ENCODE data around the gene FAM89A.
"Not testable (repeated sequence)": the region's sequence is repeated elsewhere in the genome, so short reads cannot be mapped to it uniquely, and the experiment has no call there.

FAM89A gene

GRCh38 chr1:231047529-231047928 lies 7.5 kb upstream of the FAM89A start:
- not testable (repeated sequence) for H3K4me3 ChIP-seq (ENCODE audit: low read depth in 1 of 5, low read length in 5 of 5); H3K9ac ChIP-seq (ENCODE audit: low read length in 5 of 5); H3K36me3 ChIP-seq (ENCODE audit: control insufficient read depth in 5 of 5, insufficient read depth in 5 of 5, low read length in 5 of 5); H3K27ac ChIP-seq (ENCODE audit: low read depth, low read length); H3K9me3 ChIP-seq (ENCODE audit: control insufficient read depth in 5 of 5, low read length in 5 of 5); H3K27me3 ChIP-seq (ENCODE audit: control insufficient read depth in 5 of 5, insufficient read depth in 4 of 5, low read length in 5 of 5); H3K4me1 ChIP-seq (ENCODE audit: control insufficient read depth in 5 of 5, insufficient read depth in 5 of 5, low read length in 5 of 5)

DNA sequence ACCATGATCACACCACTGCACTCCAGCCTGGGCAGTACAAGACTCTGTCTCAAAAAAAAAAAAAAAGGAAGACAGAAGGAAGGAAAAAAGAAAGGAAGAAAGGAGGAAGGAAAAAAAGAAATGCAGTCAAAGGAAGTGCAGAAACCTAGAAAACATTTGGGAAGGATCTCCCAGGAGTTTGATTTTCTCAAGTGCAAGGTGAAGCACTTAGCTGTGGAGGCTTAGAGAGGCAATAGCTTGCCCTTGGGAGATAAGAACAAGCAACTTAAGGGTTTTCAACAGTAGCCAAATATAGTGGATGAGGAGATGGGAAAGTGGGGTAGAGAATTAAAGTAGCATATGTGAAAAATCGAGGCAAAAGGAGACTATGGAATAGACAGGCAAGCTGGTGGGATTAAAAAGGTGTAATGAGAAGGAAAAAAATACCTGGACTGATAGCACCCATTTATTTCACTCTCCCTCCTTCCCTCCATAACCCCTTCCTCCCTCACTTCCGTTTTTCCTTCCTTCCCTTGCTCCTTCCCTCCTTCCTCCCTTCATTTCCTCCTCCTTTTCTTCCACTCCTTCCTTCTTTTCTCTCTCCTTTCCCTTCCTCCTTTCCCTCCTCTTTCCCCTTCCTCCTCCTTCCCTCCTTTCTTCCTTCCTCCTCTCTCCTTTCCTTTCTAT lies 6.8 kb upstream of the FAM89A start:
- Histone ChIP-seq H3K9ac (ENCODE audit: low read length in 5 of 5) (no peak overlapping the region), H3K9me3 (ENCODE audit: control insufficient read depth in 5 of 5, low read length in 5 of 5) (peaks cover 2 to 8% (median 4%) of the 10 kb centered on the region in 5 donors), H3K27me3 (ENCODE audit: control insufficient read depth in 5 of 5, insufficient read depth in 4 of 5, low read length in 5 of 5) (no peaks in the 10 kb centered on the region), H3K4me1 (ENCODE audit: control insufficient read depth in 5 of 5, insufficient read depth in 5 of 5, low read length in 5 of 5) (no peaks in the 10 kb centered on the region), H3K36me3 (ENCODE audit: control insufficient read depth in 5 of 5, insufficient read depth in 5 of 5, low read length in 5 of 5) (no peaks in the 10 kb centered on the region), H3K27ac (ENCODE audit: low read depth, low read length) (no peak overlapping the region), H3K4me3 (ENCODE audit: low read depth in 1 of 5, low read length in 5 of 5) (no peak overlapping the region)

DNA sequence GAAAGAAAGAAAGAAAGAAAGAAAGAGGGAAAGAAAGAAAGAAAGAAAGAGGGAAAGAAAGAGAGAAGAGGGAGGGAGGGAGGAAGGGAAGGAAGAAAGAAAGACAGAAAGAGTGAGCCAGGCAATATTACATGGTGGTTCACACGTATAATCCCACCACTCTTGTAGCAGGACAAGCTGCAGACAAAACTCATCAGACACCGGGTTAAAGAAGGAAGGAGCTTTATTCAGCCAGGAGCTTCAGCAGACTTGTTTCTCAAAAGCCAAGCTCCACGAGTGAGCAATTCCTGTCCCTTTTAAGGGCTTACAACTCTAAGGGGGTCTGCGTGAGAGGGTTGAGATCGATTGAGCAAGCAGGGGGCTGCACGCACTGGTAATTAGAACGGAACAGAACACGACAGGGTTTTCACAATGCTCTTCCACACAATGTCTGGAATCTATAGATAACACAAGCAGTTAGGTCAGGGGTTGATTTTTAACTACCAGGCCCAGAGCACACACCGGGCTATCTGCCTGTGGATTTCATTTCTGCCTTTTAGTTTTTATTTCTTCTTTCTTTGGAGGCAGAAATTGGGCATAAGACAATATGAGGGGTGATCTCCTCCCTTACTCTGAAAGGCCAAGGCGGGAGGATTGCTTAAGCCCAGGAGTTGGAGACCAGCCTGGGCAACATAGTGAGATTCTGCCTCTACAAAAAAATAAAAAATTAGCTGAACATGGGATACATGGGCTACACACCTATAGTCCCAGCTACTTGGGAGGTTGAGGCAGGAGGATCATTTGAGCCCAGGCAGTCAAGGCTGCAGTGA lies 6.1 kb upstream of the FAM89A start:
- H3K4me3 ChIP-seq (ENCODE audit: low read depth in 1 of 5, low read length in 5 of 5); H3K36me3 ChIP-seq (ENCODE audit: control insufficient read depth in 5 of 5, insufficient read depth in 5 of 5, low read length in 5 of 5); H3K4me1 ChIP-seq (ENCODE audit: control insufficient read depth in 5 of 5, insufficient read depth in 5 of 5, low read length in 5 of 5); H3K27me3 ChIP-seq (ENCODE audit: control insufficient read depth in 5 of 5, insufficient read depth in 4 of 5, low read length in 5 of 5); H3K9me3 ChIP-seq (ENCODE audit: control insufficient read depth in 5 of 5, low read length in 5 of 5); H3K9ac ChIP-seq (ENCODE audit: low read length in 5 of 5); H3K27ac ChIP-seq (ENCODE audit: low read depth, low read length): not testable (repeated sequence)

- no peak overlapping the region for H3K27ac ChIP-seq (ENCODE audit: low read depth, low read length)
- H3K27me3 ChIP-seq (ENCODE audit: control insufficient read depth in 5 of 5, insufficient read depth in 4 of 5, low read length in 5 of 5) = no peaks in the 10 kb centered on the region
- no peak overlapping the region for H3K9ac ChIP-seq (ENCODE audit: low read length in 5 of 5)
- H3K4me3 ChIP-seq (ENCODE audit: low read depth in 1 of 5, low read length in 5 of 5) = no peak overlapping the region
- H3K4me1 ChIP-seq (ENCODE audit: control insufficient read depth in 5 of 5, insufficient read depth in 5 of 5, low read length in 5 of 5) = peaks cover 0 to 12% (median 6%) of the 10 kb centered on the region in 5 donors
- peaks cover 2 to 8% (median 4%) of the 10 kb centered on the region in 5 donors for H3K9me3 ChIP-seq (ENCODE audit: control insufficient read depth in 5 of 5, low read length in 5 of 5)
- no peaks in the 10 kb centered on the region for H3K36me3 ChIP-seq (ENCODE audit: control insufficient read depth in 5 of 5, insufficient read depth in 5 of 5, low read length in 5 of 5)
Measured at GRCh38 chr1:231045286-231045685, 5.2 kb upstream of the FAM89A start.

- Histone ChIP-seq H3K9ac (ENCODE audit: low read length in 5 of 5) (no peak overlapping the region), H3K4me1 (ENCODE audit: control insufficient read depth in 5 of 5, insufficient read depth in 5 of 5, low read length in 5 of 5) (peaks cover 0 to 13% (median 6%) of the 10 kb centered on the region in 5 donors), H3K4me3 (ENCODE audit: low read depth in 1 of 5, low read length in 5 of 5) (no peak overlapping the region), H3K27ac (ENCODE audit: low read depth, low read length) (no peak overlapping the region), H3K27me3 (ENCODE audit: control insufficient read depth in 5 of 5, insufficient read depth in 4 of 5, low read length in 5 of 5) (no peaks in the 10 kb centered on the region), H3K9me3 (ENCODE audit: control insufficient read depth in 5 of 5, low read length in 5 of 5) (peaks cover 2 to 8% (median 4%) of the 10 kb centered on the region in 5 donors), H3K36me3 (ENCODE audit: control insufficient read depth in 5 of 5, insufficient read depth in 5 of 5, low read length in 5 of 5) (no peaks in the 10 kb centered on the region)
Measured at GRCh38 chr1:231044588-231044987, 4.5 kb upstream of the FAM89A start.

GRCh38 chr1:231041719-231042261 lies 1.7 kb upstream of the FAM89A start:
- H3K27me3 ChIP-seq (ENCODE audit: control insufficient read depth in 5 of 5, insufficient read depth in 4 of 5, low read length in 5 of 5) = no peaks in the 10 kb centered on the region
- peaks cover 2 to 8% (median 4%) of the 10 kb centered on the region in 5 donors for H3K9me3 ChIP-seq (ENCODE audit: control insufficient read depth in 5 of 5, low read length in 5 of 5)
- H3K36me3 ChIP-seq (ENCODE audit: control insufficient read depth in 5 of 5, insufficient read depth in 5 of 5, low read length in 5 of 5) = no peaks in the 10 kb centered on the region
- H3K4me3 ChIP-seq (ENCODE audit: low read depth in 1 of 5, low read length in 5 of 5) = no peak overlapping the region
- H3K27ac ChIP-seq (ENCODE audit: low read depth, low read length) = no peak overlapping the region
- no peak overlapping the region for H3K9ac ChIP-seq (ENCODE audit: low read length in 5 of 5)
- peaks cover 5 to 38% (median 32%) of the 10 kb centered on the region in 5 donors for H3K4me1 ChIP-seq (ENCODE audit: control insufficient read depth in 5 of 5, insufficient read depth in 5 of 5, low read length in 5 of 5)

DNA sequence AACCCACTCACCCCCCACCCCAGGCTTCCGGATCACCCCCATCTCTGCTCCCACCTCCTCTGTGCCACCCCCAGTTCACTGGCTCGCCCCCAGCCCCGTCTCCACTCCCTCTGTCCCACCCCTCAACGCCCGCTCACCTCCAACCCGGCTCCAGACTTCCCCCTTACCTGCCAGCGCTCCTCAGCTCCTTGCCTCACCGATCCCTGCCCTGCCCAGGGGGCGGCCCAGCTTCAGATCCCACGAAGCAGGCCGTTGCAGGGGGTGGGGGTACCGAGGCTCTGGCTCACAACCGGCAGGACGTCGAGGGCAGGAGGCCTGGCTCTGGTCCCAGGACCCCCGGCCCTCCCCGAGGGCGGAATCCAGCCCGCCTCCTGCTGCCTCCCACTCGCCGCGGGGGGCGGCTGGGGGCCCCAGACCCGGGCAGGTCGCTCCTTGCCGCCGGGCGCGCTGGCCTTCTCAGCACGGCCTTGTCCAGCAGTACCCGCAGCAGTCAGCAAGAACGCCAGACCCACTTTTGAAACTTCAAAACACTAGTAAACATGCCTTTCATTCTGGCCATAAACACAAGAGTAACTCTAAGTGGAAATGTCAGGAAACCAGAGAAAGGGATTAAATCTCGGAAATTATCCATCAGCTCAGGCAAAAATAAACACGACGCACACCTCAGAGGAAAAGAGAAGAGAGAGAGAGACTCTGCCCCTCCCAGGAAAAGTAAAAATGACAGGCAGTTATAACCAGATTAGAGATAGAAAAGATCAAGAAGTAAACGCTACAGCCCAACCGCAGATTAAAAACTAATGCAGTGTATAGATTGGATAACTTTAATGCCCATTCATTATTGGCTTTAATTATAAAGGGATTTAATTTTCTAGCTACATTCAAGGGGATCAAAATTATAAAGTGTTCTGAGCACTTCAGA lies 1.0 kb upstream of the FAM89A start:
- H3K9ac ChIP-seq (ENCODE audit: low read length in 5 of 5) = peak overlapping the region in 4 of 5 donors; percentile 66 to 77 (median 70)
- H3K27ac ChIP-seq (ENCODE audit: low read depth, low read length) = peak overlapping the region; percentile 57
- H3K27me3 ChIP-seq (ENCODE audit: control insufficient read depth in 5 of 5, insufficient read depth in 4 of 5, low read length in 5 of 5) = no peaks in the 10 kb centered on the region
- no peaks in the 10 kb centered on the region for H3K36me3 ChIP-seq (ENCODE audit: control insufficient read depth in 5 of 5, insufficient read depth in 5 of 5, low read length in 5 of 5)
- peaks cover 2 to 8% (median 4%) of the 10 kb centered on the region in 5 donors for H3K9me3 ChIP-seq (ENCODE audit: control insufficient read depth in 5 of 5, low read length in 5 of 5)
- H3K4me1 ChIP-seq (ENCODE audit: control insufficient read depth in 5 of 5, insufficient read depth in 5 of 5, low read length in 5 of 5) = peaks cover 9 to 45% (median 39%) of the 10 kb centered on the region in 5 donors
- peak overlapping the region in 4 of 5 donors; percentile 64 to 73 (median 70) for H3K4me3 ChIP-seq (ENCODE audit: low read depth in 1 of 5, low read length in 5 of 5)

DNA sequence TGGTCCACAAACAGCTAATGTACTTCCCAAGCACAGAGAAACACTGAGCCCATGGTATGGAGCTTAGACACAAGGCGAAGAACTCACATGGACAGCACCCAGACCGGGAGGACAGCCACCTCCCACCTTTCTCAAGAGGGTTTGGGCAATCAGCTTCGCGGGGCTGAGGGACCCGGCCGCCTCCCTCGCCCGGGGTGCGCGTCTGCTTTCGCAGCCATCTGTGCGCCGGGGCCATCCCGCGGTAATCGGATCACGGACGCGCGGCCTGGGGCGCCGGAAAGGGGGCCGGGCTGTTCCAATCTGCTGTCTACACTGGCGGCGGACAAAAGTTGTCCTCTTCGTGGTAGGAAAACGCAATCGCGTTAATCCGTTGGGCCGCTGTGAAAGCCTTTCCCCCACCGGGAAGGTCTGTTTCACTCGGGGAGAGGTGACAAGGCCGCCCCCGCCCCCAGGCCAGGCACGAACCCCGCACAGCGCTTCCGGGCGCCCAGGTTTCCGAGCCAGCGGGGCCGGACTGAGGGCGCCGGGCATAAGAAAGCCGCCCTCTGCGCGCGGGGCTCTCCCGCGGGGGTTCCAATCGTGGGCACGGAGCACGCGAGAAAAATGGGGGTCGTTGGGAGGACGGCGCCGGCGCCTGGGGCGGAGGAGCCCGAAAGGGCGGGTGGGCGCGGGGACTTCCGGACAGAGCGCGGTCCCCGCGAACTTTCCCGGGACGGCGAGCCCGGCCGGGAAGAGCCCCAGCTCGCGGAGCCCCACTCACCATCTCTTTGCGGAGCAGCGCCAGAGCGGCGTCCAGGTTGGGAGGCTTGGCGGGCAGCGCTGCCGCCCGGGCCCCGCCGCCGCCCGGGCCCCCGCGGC lies 664 bp downstream of the FAM89A start:
- Histone ChIP-seq H3K9me3 (ENCODE audit: control insufficient read depth in 5 of 5, low read length in 5 of 5) (peaks cover 0 to under 1% (median 0%) of the 10 kb centered on the region in 5 donors), H3K4me1 (ENCODE audit: control insufficient read depth in 5 of 5, insufficient read depth in 5 of 5, low read length in 5 of 5) (peaks cover 10 to 60% (median 45%) of the 10 kb centered on the region in 5 donors), H3K9ac (ENCODE audit: low read length in 5 of 5) (peak overlapping the region; percentile 82 to 93 (median 87)), H3K27ac (ENCODE audit: low read depth, low read length) (peak overlapping the region; percentile 89), H3K27me3 (ENCODE audit: control insufficient read depth in 5 of 5, insufficient read depth in 4 of 5, low read length in 5 of 5) (no peaks in the 10 kb centered on the region), H3K36me3 (ENCODE audit: control insufficient read depth in 5 of 5, insufficient read depth in 5 of 5, low read length in 5 of 5) (no peaks in the 10 kb centered on the region), H3K4me3 (ENCODE audit: low read depth in 1 of 5, low read length in 5 of 5) (peak overlapping the region; percentile 69 to 83 (median 80))
